GM10248 (cell line): ENCODE data around the gene BLTP1.

Experiments used
- CTCF ChIA-PET: fragments of 300-600 bp; sonication (Branson Sonifier 250); formaldehyde crosslinking; extraction: SDS; loops from one replicate; lab custom pipeline; 2021; ENCODE audit warnings: antibody characterized with exemption; lab: Yijun Ruan, JAX
- POLR2A ChIA-PET: fragments of 350-650 bp; sonication (Branson Sonifier 250); formaldehyde crosslinking; extraction: SDS; loops from one replicate; lab custom pipeline; 2020; ENCODE audit warnings: antibody characterized with exemption; lab: Yijun Ruan, JAX
- DNase-seq: peaks from one replicate; pipeline ENCODE4 v3.0.0; 2012; ENCODE audit errors: extremely low spot score
- TF ChIP-seq, protein P1 (sequence below): IDR thresholded peaks from 2 replicates; pipeline ENCODE4 v1.5.1; 2012; ENCODE audit warnings: mild to moderate bottlenecking, low read depth; ENCODE audit errors: extremely low read depth, missing control alignments, control extremely low read depth

Gene BLTP1

DNA sequence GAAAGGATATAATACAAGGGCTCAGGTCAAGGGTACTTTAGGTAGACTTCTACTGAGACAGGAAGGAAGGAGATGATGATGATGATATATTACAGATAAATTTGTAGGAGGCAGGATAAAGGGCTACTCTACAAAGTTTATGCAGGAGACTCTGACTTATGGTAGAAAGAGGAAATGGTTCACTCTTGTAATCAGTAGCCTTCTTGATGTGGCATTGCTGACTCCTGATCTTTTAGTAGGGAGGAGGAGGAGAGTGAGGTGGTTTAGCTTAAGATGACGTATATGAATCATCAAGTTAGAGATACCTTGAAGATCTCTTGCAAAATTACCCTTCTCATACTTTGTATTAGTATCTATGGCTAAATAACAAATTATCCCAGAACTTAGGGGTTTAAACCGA, 4.7 kb downstream of the BLTP1 start:
- ChIA-PET POLR2A (no interaction called here), CTCF (interaction anchor here (1.2 to 1.4 kb wide), 3 partner anchors 10 to 142 kb away, joined by 3 to 5 read pairs (median 3); no protein-coding TSS in a partner anchor)
- peak; percentile 14 for DNase-seq
- TF ChIP-seq, protein P1, sequence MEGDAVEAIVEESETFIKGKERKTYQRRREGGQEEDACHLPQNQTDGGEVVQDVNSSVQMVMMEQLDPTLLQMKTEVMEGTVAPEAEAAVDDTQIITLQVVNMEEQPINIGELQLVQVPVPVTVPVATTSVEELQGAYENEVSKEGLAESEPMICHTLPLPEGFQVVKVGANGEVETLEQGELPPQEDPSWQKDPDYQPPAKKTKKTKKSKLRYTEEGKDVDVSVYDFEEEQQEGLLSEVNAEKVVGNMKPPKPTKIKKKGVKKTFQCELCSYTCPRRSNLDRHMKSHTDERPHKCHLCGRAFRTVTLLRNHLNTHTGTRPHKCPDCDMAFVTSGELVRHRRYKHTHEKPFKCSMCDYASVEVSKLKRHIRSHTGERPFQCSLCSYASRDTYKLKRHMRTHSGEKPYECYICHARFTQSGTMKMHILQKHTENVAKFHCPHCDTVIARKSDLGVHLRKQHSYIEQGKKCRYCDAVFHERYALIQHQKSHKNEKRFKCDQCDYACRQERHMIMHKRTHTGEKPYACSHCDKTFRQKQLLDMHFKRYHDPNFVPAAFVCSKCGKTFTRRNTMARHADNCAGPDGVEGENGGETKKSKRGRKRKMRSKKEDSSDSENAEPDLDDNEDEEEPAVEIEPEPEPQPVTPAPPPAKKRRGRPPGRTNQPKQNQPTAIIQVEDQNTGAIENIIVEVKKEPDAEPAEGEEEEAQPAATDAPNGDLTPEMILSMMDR, result no peak

DNA sequence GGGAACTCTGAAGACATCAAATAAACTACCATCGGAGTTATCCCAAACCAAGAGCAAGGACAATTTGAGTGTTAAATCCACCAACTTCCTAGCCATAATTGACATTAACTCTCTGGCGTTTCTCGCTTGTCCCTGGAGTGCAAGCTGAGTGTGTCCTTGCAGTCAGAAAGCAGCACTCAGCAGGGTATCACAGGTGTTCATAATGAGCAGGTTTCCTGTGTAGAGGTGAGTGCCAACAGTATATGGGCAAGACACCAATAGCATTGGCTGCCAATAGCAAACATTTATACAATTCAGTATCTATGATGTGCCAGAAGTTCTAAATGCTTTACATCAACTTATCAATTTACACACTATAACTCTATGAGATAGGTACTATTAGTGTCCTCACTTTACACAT, 11.2 kb downstream of the BLTP1 start:
- CTCF ChIA-PET, result no interaction called here
- TF ChIP-seq, protein P1, result no peak
- POLR2A ChIA-PET, result no interaction called here
- no peak for DNase-seq

DNA sequence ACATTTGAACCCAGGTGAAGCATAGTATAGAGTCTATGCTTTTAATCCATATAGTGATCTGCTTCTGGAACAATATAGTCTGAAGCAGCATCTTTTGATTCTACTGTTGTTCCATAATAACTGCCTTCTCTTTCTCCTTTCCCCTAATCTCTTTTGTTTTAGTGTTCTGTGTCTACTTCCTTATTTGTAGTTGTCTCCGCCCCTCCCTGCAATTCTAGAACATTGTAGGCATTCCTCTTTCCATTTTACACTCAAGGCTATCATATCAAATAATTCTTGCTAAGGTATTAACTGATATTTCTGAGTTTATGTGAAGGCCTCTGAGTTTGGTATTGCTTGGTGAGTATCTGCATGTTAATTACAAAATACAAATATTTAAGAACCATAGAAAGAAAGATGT, 11.6 kb downstream of the BLTP1 start:
- ChIA-PET CTCF (no interaction called here), POLR2A (no interaction called here)
- no peak for DNase-seq
- TF ChIP-seq, protein P1, result no peak

DNA sequence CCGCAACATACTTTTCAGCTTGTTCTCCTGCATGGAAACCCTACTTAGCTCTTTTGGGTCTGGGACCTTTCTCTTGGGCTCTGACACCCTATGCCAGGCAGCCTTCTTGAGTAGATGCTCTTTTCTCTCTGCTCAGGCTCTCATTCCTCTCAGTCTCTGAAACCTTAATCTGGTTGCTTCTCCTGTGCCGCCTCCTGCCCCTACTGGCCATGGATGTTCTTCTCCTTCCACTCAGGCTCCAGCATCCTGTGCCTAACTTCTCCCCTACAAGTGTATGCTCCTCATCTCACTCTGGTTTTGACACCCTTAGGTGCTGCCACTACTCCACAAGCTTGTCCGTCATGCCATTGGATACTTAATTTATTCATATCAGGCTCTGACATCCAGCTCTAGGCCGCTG, 15.2 kb downstream of the BLTP1 start:
- CTCF ChIA-PET, result interaction anchor here (0.7 to 1.5 kb wide), 4 partner anchors 10 to 40 kb away, joined by 3 to 5 read pairs (median 4); no protein-coding TSS in a partner anchor
- DNase-seq, result no peak
- TF ChIP-seq, protein P1, result no peak
- POLR2A ChIA-PET, result no interaction called here

DNA sequence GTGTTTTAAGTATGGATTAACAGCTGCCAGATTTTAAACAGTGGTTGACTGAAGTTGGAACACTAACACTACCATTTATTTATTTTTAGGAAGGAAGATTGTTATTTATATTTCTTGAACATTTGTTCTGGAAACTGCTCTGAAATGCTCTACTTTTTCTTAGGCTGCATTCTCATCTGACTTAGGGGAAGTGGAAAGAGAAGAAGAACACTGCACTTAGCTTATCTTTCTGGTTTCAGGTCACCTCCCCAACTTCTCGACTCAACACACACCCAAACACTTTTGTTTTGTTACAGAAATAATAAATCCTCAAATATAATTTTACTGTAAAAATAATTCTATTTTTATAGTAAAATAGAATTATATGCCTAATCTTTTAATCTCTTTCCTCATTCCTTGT, 18.6 kb downstream of the BLTP1 start:
- TF ChIP-seq, protein P1, result no peak
- no peak for DNase-seq
- ChIA-PET POLR2A (no interaction called here), CTCF (no interaction called here)

DNA sequence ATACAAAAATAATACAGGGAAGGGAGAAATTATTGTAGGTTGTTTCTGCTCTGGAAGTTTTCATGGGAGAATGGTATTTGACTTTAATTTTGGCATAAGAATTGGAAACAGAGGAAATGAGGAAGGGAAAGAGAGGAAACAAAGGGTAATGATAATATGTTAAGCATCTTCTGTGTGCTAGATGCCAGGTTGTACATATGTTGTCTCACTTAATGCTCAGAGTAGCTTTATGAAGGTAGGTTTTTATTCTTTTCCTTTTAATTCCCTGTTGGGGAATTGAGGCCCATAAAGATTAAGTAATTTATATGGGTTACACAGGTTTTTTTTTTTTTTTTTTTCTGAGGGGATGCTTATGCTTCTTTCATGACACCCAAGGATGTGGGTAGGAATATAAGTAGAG, 19.2 kb downstream of the BLTP1 start:
- CTCF ChIA-PET, result no interaction called here
- TF ChIP-seq, protein P1, result no peak
- DNase-seq, result no peak
- POLR2A ChIA-PET, result no interaction called here
